ENCODE measurements around the gene MAP3K9. TPM values are rescaled to one million over a fixed set of nuclear protein-coding genes. Genes with fewer than 3 reads are reported as not detected.

The MAP3K9 gene
- total RNA-seq (0.05 and 0.11 TPM in 2 replicates), polyA plus RNA-seq (0.06 and 0.08 TPM in 2 replicates), polyA minus RNA-seq (0.06 and 0.15 TPM in 2 replicates), Bru-seq, nascent RNA (percentile 18 among the genes with signal in this experiment), BruChase-seq, experiment 1, labeled RNA remaining after a 6-hour chase (percentile 14 among the genes with signal in this experiment), BruChase-seq, experiment 2, labeled RNA remaining after a 2-hour chase (percentile 15 among the genes with signal in this experiment)
- 0.03 and 0.06 TPM in 2 replicates for polyA plus RNA-seq (2011; cell fraction: cytosol; rRNA removed)
- polyA plus RNA-seq (2011; cell fraction: nucleus; rRNA removed), result 0.11 and 0.28 TPM in 2 replicates
- not detected in 2 replicates for polyA plus RNA-seq (2012)
- 2.9 TPM for polyA minus RNA-seq (2011; cell fraction: cytosol; rRNA and poly(A)+ RNA removed)
- 0.05 TPM in 1 of 2 replicates, not detected in the other for polyA minus RNA-seq (2011; cell fraction: nucleus; rRNA and poly(A)+ RNA removed)
- long read RNA-seq, result 0 reads

DNA sequence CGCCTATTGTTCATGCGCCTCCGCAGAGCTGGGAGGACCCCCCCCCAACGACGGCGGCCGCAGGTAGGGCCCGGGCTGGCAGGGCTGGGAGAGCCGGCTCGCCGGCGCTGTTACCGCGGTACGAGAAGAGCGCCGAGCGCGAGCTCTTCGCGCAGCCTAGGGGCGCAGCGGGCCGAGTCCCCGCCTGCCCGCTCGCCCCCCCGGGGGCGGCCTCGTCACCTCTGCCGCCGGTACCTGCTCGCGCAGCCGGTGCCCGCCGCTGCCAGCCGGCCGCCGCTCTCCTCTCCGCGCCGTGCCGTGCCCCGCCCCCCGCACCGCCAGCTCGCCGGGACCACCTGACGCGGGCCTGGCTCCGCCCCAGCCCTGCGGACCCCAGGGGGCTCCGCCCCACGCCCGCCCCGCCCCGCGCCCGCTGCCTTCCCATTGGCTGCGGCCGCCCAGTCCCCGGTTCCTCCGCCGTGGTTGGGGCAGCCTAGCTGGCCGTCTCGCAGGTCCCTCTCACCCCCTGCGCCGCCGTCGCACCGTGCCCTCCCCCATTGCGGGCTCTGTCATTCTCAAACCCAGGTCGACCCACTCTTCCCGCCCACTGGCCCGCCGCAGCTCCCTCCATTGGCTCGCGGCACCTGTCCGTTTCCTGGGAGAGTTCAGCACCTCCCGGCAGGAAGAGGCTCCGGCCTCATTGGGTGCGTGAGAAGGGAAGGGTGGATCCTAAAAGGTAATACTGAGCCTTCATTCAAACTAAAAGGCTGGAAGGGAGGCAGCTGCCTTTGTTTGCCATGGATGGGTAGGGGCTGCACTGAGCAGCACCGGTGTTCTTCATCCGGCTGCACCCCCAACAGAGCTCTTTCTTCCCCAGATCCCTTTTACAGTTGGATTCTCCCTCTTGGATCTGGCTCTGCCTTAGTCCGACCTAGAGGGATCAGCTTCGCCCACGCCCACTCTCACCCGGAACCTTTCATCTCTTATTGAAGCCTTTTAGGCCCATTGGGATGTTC is at the start of gene MAP3K9:
Gene MAP3K9, minus strand, starts transcription at position 289 of the 995 bp plus-strand sequence. CDS start 342 bp downstream, outside the sequence.
- H4K20me1 ChIP-seq (replicated peaks; ENCODE audit: control insufficient read depth, extremely low read depth, insufficient read depth, low read length), result no peaks in the 10 kb centered on the region
- peaks cover 40 to 52% of the 10 kb centered on the region in 2 experiments for H3K27me3 ChIP-seq (ENCODE audit: control insufficient read depth in 2 of 2, insufficient read depth in 2 of 2, low read length in 2 of 2)
- no peaks in the 10 kb centered on the region for H3K9me3 ChIP-seq (replicated peaks; ENCODE audit: control insufficient read depth, insufficient read depth, low read length)
- ChIA-PET POLR2A (no interaction called here), CTCF (interaction anchor here (0.5 to 2.5 kb wide), 4 partner anchors 8 to 245 kb away, joined by 3 to 15 read pairs (median 6); no protein-coding TSS in a partner anchor)
- no peak for TF ChIP-seq POLR2A (IDR thresholded peaks at IDR 0.05; ENCODE audit: low read depth, low read length)
- TF ChIP-seq EZH2 (IDR thresholded peaks at IDR 0.05; ENCODE audit: borderline replicate concordance, low read depth, low read length, severe bottlenecking), result peak; percentile 54
- H3K4me1 ChIP-seq (ENCODE audit: control insufficient read depth, extremely low read depth, insufficient read depth, low read length), result peaks cover 3% of the 10 kb centered on the region
- no peaks in the 10 kb centered on the region for H3K79me2 ChIP-seq (ENCODE audit: control insufficient read depth, insufficient read depth, low read length)
- intact Hi-C loops (cut with micrococcal nuclease), result no loop called here
- H3K4me2 ChIP-seq (ENCODE audit: insufficient read depth, low read length), result peak within 1 kb of the TSS; percentile 21
- H3K9ac ChIP-seq (replicated peaks; ENCODE audit: extremely low read depth, insufficient read depth, low read length), result no peak within 1 kb of the TSS
- peak within 1 kb of the TSS; percentile 63 for H2AFZ ChIP-seq (ENCODE audit: low read depth, low read length)
- dilution Hi-C loops (cut with MboI; ENCODE audit: extremely low pct_ligation_motif_present, low sequenced_read_pairs), result no loop called here
- no peaks in the 10 kb centered on the region for H3K9me1 ChIP-seq (replicated peaks; ENCODE audit: control insufficient read depth, extremely low read depth, insufficient read depth, low read length)
- FAIRE-seq (no peak), DNase-seq (ENCODE audit: low read depth, low spot score) (peak; percentile 34)
- H3K36me3 ChIP-seq (ENCODE audit: control insufficient read depth in 2 of 2, extremely low read depth in 1 of 2, insufficient read depth in 2 of 2, low read length in 2 of 2), result no peaks in the 10 kb centered on the region
- no TSS peak for BruUV-seq (replicated peaks)
- H3K27ac ChIP-seq (ENCODE audit: insufficient read depth, low read depth, low read length), result no peak within 1 kb of the TSS
- peak within 1 kb of the TSS in 2 of 3 experiments; percentile 29 to 47 for H3K4me3 ChIP-seq (replicated peaks in 1 of 3; ENCODE audit: insufficient read depth in 1 of 3, low read depth in 1 of 3, low read length in 3 of 3)

DNA sequence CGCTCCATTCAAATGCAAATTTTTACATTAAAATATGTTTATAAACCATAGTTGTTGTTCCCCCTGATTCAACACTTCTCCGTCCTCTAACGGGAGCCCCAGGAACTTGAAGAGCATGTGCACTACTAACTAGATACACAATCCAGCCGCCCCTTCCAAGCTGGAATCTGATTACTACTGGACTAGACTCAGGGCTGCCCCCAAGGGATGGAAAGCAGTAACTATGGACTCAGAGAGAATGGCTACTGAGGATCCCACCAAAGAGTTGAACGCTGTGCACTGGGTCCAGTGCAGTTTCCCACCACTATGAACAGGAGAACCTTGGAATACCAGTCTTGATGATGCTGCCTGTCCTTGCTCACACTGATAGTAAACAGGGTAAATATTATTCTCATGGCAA is 49.3 kb upstream of the MAP3K9 start:
- no peak for DNase-seq (ENCODE audit: low read depth, low spot score)
- TF ChIP-seq JUN (IDR thresholded peaks at IDR 0.05; ENCODE audit: borderline replicate concordance, insufficient read depth, insufficient read length, low read depth) (no peak), EZH2 (IDR thresholded peaks at IDR 0.05; ENCODE audit: borderline replicate concordance, low read depth, low read length, severe bottlenecking) (no peak)
- TF ChIP-seq, protein P1, sequence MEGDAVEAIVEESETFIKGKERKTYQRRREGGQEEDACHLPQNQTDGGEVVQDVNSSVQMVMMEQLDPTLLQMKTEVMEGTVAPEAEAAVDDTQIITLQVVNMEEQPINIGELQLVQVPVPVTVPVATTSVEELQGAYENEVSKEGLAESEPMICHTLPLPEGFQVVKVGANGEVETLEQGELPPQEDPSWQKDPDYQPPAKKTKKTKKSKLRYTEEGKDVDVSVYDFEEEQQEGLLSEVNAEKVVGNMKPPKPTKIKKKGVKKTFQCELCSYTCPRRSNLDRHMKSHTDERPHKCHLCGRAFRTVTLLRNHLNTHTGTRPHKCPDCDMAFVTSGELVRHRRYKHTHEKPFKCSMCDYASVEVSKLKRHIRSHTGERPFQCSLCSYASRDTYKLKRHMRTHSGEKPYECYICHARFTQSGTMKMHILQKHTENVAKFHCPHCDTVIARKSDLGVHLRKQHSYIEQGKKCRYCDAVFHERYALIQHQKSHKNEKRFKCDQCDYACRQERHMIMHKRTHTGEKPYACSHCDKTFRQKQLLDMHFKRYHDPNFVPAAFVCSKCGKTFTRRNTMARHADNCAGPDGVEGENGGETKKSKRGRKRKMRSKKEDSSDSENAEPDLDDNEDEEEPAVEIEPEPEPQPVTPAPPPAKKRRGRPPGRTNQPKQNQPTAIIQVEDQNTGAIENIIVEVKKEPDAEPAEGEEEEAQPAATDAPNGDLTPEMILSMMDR (IDR thresholded peaks at IDR 0.05; ENCODE audit: extremely low read depth in 1 of 2, insufficient read depth in 1 of 2, low read depth in 1 of 2, low read length in 2 of 2), result no peak
- TF ChIP-seq, protein P2, sequence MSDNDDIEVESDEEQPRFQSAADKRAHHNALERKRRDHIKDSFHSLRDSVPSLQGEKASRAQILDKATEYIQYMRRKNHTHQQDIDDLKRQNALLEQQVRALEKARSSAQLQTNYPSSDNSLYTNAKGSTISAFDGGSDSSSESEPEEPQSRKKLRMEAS (IDR thresholded peaks at IDR 0.05; ENCODE audit: insufficient read depth, insufficient read length), result no peak
- no peaks in the 10 kb centered on the region for H3K9me1 ChIP-seq (replicated peaks; ENCODE audit: control insufficient read depth, extremely low read depth, insufficient read depth, low read length)
- no peaks in the 10 kb centered on the region for H3K36me3 ChIP-seq (ENCODE audit: control insufficient read depth in 2 of 2, extremely low read depth in 1 of 2, insufficient read depth in 2 of 2, low read length in 2 of 2)
- POLR2A ChIA-PET, result no interaction called here
- H3K27me3 ChIP-seq (ENCODE audit: control insufficient read depth in 2 of 2, insufficient read depth in 2 of 2, low read length in 2 of 2), result peaks cover 3 to 5% of the 10 kb centered on the region in 2 experiments
- H3K27ac ChIP-seq (ENCODE audit: insufficient read depth, low read depth, low read length), result no peak overlapping the region
- intact Hi-C loops (cut with micrococcal nuclease) (no loop called here), dilution Hi-C loops (cut with MboI; ENCODE audit: extremely low pct_ligation_motif_present, low sequenced_read_pairs) (no loop called here)
- BruUV-seq (replicated peaks), result no TSS peak
- H3K9ac ChIP-seq (replicated peaks; ENCODE audit: extremely low read depth, insufficient read depth, low read length), result no peak overlapping the region
- no peak overlapping the region for H3K4me2 ChIP-seq (ENCODE audit: insufficient read depth, low read length)
- no peaks in the 10 kb centered on the region for H3K4me1 ChIP-seq (ENCODE audit: control insufficient read depth, extremely low read depth, insufficient read depth, low read length)
- no peak overlapping the region for H3K4me3 ChIP-seq (replicated peaks in 1 of 3; ENCODE audit: insufficient read depth in 1 of 3, low read depth in 1 of 3, low read length in 3 of 3)
- H4K20me1 ChIP-seq (replicated peaks; ENCODE audit: control insufficient read depth, extremely low read depth, insufficient read depth, low read length), result no peaks in the 10 kb centered on the region
- CTCF ChIA-PET, result no interaction called here
- no peaks in the 10 kb centered on the region for H3K9me3 ChIP-seq (replicated peaks; ENCODE audit: control insufficient read depth, insufficient read depth, low read length)
- FAIRE-seq, result no peak
- H3K79me2 ChIP-seq (ENCODE audit: control insufficient read depth, insufficient read depth, low read length), result no peaks in the 10 kb centered on the region
- H2AFZ ChIP-seq (ENCODE audit: low read depth, low read length), result no peak overlapping the region
